HepG2 (cell line): ENCODE data around the gene LANCL1. TPM values are rescaled to one million over a fixed set of nuclear protein-coding genes. Genes with fewer than 3 reads are reported as not detected.

ENCODE experiments used
- AKAP8 ChIP-seq: sonication (generic); formaldehyde crosslinking; IDR thresholded peaks from 2 replicates; pipeline ENCODE4 v1.5.1; 2020; ENCODE audit warnings: mild to moderate bottlenecking, missing genetic modification reagents
- BRD4 ChIP-seq: sonication (generic); formaldehyde crosslinking; IDR thresholded peaks from 2 replicates; pipeline ENCODE4 v1.4.0; 2020; ENCODE audit warnings: missing genetic modification reagents
- CCAR2 ChIP-seq: fragments of 200-400 bp; formaldehyde crosslinking; optimal IDR thresholded peaks from 2 replicates; pipeline ENCODE3; 2018; ENCODE audit warnings: low read depth, mild to moderate bottlenecking, low read length, moderate library complexity
- FOXK2 ChIP-seq: fragments of 450-650 bp; IDR thresholded peaks from 2 replicates; pipeline ENCODE4 v1.6.1; 2016
- KAT2B ChIP-seq: fragments of 150-350 bp; IDR thresholded peaks from 2 replicates; pipeline ENCODE4 v1.6.1; 2014; ENCODE audit warnings: low read depth, low read length, borderline replicate concordance
- KLF11 ChIP-seq: IDR thresholded peaks from 2 replicates; pipeline ENCODE4 v1.6.1; 2016; ENCODE audit warnings: missing compliant biosample characterization
- MXI1 ChIP-seq: IDR thresholded peaks from 3 replicates; pipeline ENCODE4 v1.6.1; 2012; ENCODE audit warnings: low read depth, low read length, inconsistent platforms, borderline replicate concordance
- NKX3-1 ChIP-seq: sonication (generic); formaldehyde crosslinking; IDR thresholded peaks from 2 replicates; pipeline ENCODE4 v1.5.0; 2020; ENCODE audit warnings: missing genetic modification reagents
- NONO ChIP-seq, 2 experiments: fragments of 450-650 bp in 1 of 2; sonication (generic) in 1 of 2; formaldehyde crosslinking in 1 of 2; IDR thresholded peaks in 1 of 2; conservative IDR thresholded peaks in 1 of 2; 2 replicates each; pipeline versions ENCODE4 v1.6.1 to v1.8.0; 2017 to 2022; ENCODE audit warnings: mild to moderate bottlenecking in 1 of 2, missing genetic modification reagents in 1 of 2, moderate library complexity in 1 of 2
- PAWR ChIP-seq: sonication (generic); formaldehyde crosslinking; IDR thresholded peaks from 2 replicates; pipeline ENCODE4 v1.4.0; 2020; ENCODE audit warnings: missing genetic modification reagents, mild to moderate bottlenecking, borderline replicate concordance
- PLRG1 ChIP-seq: fragments of 450-650 bp; conservative IDR thresholded peaks from 2 replicates; pipeline ENCODE4 v1.6.1; 2016
- PTBP1 ChIP-seq: fragments of 200-400 bp; formaldehyde crosslinking; IDR thresholded peaks from 2 replicates; pipeline ENCODE4 v1.6.1; 2018; ENCODE audit warnings: low read length, low read depth; ENCODE audit not compliant: poor library complexity, severe bottlenecking
- RFX1 ChIP-seq: fragments of 450-650 bp; IDR thresholded peaks from 2 replicates; pipeline ENCODE4 v1.6.1; 2017
- RNF2 ChIP-seq: fragments of 450-650 bp; conservative IDR thresholded peaks from 2 replicates; pipeline ENCODE4 v1.6.1; 2016; ENCODE audit warnings: low read depth
- TGIF2 ChIP-seq: IDR thresholded peaks from 2 replicates; pipeline ENCODE4 v1.6.1; 2016; ENCODE audit warnings: control low read depth, missing compliant biosample characterization
- THAP11 ChIP-seq: IDR thresholded peaks from 2 replicates; pipeline ENCODE4 v1.6.1; 2016; ENCODE audit warnings: missing biosample characterization, missing genetic modification reagents
- TMF1 ChIP-seq: sonication (generic); formaldehyde crosslinking; IDR thresholded peaks from 2 replicates; pipeline ENCODE4 v1.8.1; 2022; ENCODE audit warnings: low read depth, missing genetic modification reagents
- YEATS4 ChIP-seq: sonication (generic); formaldehyde crosslinking; IDR thresholded peaks from 2 replicates; pipeline ENCODE4 v1.4.0; 2020; ENCODE audit warnings: missing genetic modification reagents, borderline replicate concordance
- ZEB1 ChIP-seq: IDR thresholded peaks from 2 replicates; pipeline ENCODE4 v1.6.1; 2012; ENCODE audit warnings: mild to moderate bottlenecking, low read depth, inconsistent platforms; ENCODE audit not compliant: insufficient replicate concordance
- ZNF160 ChIP-seq: sonication (generic); formaldehyde crosslinking; IDR thresholded peaks from 2 replicates; pipeline ENCODE4 v1.8.0; 2022; ENCODE audit warnings: mild to moderate bottlenecking, inconsistent platforms, missing genetic modification reagents
- ZNF337 ChIP-seq: sonication (generic); formaldehyde crosslinking; IDR thresholded peaks from 2 replicates; pipeline ENCODE4 v1.5.1; 2020; ENCODE audit warnings: missing genetic modification reagents, low read depth, mild to moderate bottlenecking, borderline replicate concordance
- ZNF367 ChIP-seq: sonication (generic); formaldehyde crosslinking; IDR thresholded peaks from 2 replicates; pipeline ENCODE4 v1.4.0; 2020; ENCODE audit warnings: missing genetic modification reagents, borderline replicate concordance
- ZNF547 ChIP-seq: sonication (generic); formaldehyde crosslinking; IDR thresholded peaks from 2 replicates; pipeline ENCODE4 v1.5.1; 2020; ENCODE audit warnings: mild to moderate bottlenecking, missing genetic modification reagents
- polyA plus RNA-seq, 8 experiments: library from polyadenylated mRNA; depleted of rRNA in 3 of 8; stranded (reverse) in 7 of 8; unstranded in 1 of 8; fragments of >200 nt; fragmentation: Illumina TruSeq in 4 of 8; extraction: Trizol in 4 of 8; gene quantifications; 2 replicates each; pipeline versions ENCODE4 v1.2.1 to v1.2.3, GENCODE V29; 2011 to 2016; ENCODE audit warnings: low read depth in 4 of 8, missing spikeins in 1 of 8, mixed read lengths in 1 of 8; ENCODE audit not compliant: insufficient read depth in 1 of 8
- total RNA-seq, 5 experiments: library from RNA; depleted of rRNA; stranded (reverse); fragments of >200 nt; fragmentation: Illumina TruSeq; extraction: Trizol; gene quantifications; 2 replicates each; pipeline ENCODE4 v1.2.3, GENCODE V29; 2016; ENCODE audit warnings: low read depth in 1 of 5
- TF ChIP-seq, protein P1 (sequence below): IDR thresholded peaks from 2 replicates; pipeline ENCODE4 v1.6.1; 2016
- TF ChIP-seq, protein P2 (sequence below): sonication (generic); formaldehyde crosslinking; IDR thresholded peaks from 2 replicates; pipeline ENCODE4 v1.4.0; 2020; ENCODE audit warnings: mild to moderate bottlenecking, missing genetic modification reagents

Gene LANCL1
- total and polyA plus RNA-seq, 2 of the 13 experiments (the other 11 are each of a cell fraction or from before 2014, with no cell fraction given): 53.5 to 67.7 TPM

DNA sequence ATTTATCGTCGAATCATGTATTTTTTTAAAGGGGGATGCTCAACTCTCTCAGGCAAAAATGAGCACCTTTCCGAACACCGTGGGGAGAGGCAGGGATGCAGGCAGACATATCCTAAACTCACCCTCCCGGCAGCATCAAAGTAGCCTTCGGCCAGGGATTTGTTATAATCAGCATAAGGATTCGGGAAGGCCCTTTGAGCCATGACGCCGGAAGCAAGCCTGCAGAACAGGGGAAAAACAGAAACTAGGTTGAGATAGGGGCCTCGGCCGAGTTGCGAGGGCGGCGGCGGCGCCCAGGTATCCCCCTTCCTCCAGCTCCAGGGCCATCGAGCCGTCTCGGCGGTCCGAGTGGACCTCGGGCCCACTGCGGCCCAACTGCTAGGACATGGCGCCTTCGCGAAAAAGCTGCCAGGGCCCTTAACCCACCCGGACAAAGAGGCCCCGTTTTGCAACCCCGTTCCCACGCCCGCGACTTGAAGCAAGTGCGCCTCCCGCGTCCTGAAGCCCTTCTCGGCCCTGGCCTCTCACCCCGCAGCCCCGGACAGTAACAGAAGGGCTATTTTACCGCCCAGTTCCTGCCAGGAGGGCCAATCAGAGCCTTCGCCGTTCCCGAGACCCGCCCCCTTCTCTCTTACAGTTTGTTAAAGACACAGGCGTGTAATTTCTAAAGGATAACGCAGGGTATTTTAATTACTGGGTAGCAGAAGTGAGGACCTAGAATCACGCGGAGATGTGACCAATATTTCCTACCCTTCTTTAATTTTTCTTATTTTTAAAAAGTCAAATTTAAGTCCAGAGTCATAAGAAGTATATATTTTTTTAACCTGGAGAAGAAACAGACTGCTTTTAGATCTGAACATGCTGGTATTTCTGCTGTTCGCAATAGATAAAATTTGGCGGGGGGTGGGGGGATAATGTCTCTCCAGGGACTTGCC lies at the start of gene LANCL1 (continued):
- TF ChIP-seq AKAP8: 0 out of 2 replicates have a peak, but pooled peaks have one; percentile 45
- peak; percentile 69 for TF ChIP-seq ZNF160 (CRISPR knock-in tag)
- no peak for TF ChIP-seq ZNF337
- TF ChIP-seq RFX1: no peak
- TF ChIP-seq TMF1 (CRISPR knock-in tag): no peak
- peak; percentile 75; the same call in 1 of the 2 replicates for TF ChIP-seq TGIF2
- no peak for TF ChIP-seq PLRG1
- TF ChIP-seq, protein P1, sequence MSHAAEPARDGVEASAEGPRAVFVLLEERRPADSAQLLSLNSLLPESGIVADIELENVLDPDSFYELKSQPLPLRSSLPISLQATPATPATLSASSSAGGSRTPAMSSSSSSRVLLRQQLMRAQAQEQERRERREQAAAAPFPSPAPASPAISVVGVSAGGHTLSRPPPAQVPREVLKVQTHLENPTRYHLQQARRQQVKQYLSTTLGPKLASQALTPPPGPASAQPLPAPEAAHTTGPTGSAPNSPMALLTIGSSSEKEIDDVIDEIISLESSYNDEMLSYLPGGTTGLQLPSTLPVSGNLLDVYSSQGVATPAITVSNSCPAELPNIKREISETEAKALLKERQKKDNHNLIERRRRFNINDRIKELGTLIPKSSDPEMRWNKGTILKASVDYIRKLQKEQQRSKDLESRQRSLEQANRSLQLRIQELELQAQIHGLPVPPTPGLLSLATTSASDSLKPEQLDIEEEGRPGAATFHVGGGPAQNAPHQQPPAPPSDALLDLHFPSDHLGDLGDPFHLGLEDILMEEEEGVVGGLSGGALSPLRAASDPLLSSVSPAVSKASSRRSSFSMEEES: peak; percentile 55; the same call in 1 of the 2 replicates
- TF ChIP-seq, protein P2, sequence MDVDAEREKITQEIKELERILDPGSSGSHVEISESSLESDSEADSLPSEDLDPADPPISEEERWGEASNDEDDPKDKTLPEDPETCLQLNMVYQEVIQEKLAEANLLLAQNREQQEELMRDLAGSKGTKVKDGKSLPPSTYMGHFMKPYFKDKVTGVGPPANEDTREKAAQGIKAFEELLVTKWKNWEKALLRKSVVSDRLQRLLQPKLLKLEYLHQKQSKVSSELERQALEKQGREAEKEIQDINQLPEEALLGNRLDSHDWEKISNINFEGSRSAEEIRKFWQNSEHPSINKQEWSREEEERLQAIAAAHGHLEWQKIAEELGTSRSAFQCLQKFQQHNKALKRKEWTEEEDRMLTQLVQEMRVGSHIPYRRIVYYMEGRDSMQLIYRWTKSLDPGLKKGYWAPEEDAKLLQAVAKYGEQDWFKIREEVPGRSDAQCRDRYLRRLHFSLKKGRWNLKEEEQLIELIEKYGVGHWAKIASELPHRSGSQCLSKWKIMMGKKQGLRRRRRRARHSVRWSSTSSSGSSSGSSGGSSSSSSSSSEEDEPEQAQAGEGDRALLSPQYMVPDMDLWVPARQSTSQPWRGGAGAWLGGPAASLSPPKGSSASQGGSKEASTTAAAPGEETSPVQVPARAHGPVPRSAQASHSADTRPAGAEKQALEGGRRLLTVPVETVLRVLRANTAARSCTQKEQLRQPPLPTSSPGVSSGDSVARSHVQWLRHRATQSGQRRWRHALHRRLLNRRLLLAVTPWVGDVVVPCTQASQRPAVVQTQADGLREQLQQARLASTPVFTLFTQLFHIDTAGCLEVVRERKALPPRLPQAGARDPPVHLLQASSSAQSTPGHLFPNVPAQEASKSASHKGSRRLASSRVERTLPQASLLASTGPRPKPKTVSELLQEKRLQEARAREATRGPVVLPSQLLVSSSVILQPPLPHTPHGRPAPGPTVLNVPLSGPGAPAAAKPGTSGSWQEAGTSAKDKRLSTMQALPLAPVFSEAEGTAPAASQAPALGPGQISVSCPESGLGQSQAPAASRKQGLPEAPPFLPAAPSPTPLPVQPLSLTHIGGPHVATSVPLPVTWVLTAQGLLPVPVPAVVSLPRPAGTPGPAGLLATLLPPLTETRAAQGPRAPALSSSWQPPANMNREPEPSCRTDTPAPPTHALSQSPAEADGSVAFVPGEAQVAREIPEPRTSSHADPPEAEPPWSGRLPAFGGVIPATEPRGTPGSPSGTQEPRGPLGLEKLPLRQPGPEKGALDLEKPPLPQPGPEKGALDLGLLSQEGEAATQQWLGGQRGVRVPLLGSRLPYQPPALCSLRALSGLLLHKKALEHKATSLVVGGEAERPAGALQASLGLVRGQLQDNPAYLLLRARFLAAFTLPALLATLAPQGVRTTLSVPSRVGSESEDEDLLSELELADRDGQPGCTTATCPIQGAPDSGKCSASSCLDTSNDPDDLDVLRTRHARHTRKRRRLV (CRISPR knock-in tag): 0 out of 2 replicates have a peak, but pooled peaks have one; percentile 52
- no peak for TF ChIP-seq FOXK2
- TF ChIP-seq CCAR2: no peak
- peak; percentile 87 for TF ChIP-seq YEATS4 (CRISPR knock-in tag)
- peak; percentile 46; the same call in 1 of the 3 replicates for TF ChIP-seq MXI1
- 0 out of 2 replicates have a peak, but pooled peaks have one; percentile 55 for TF ChIP-seq ZNF367 (CRISPR knock-in tag)
- TF ChIP-seq PAWR (CRISPR knock-in tag): 0 out of 2 replicates have a peak, but pooled peaks have one; percentile 51
- peak; percentile 75; the same call in 1 of the 2 replicates for TF ChIP-seq NKX3-1 (CRISPR knock-in tag)
- TF ChIP-seq KLF11 (CRISPR knock-in tag): no peak
- no peak for TF ChIP-seq RNF2
- TF ChIP-seq KAT2B: no peak
- TF ChIP-seq ZEB1: peak; percentile 67
- TF ChIP-seq ZNF547 (CRISPR knock-in tag): peak; percentile 81; the same call in 1 of the 2 replicates
- no peak for TF ChIP-seq PTBP1
- TF ChIP-seq BRD4 (CRISPR knock-in tag): 0 out of 2 replicates have a peak, but pooled peaks have one; percentile 22
- TF ChIP-seq NONO (IDR thresholded peaks at IDR 0.05): no peak
- TF ChIP-seq NONO (CRISPR knock-in tag; conservative IDR thresholded peaks at IDR 0.05): peak; percentile 84
- TF ChIP-seq THAP11 (CRISPR knock-in tag): peak; percentile 82
